ENCODE results near the gene SPSB3. TPM values are rescaled to one million over a fixed set of nuclear protein-coding genes. Genes with fewer than 3 reads are reported as not detected.

The SPSB3 gene
- polyA plus RNA-seq, 4 donors = 41.3 to 197 (median 97.4) TPM

- DNase-seq (peak in 1 of 2 donors; percentile 48), FAIRE-seq (no peak)
- Histone ChIP-seq H3K9me3 (ENCODE audit: control insufficient read depth in 2 of 2, insufficient read depth in 1 of 2, low read depth in 1 of 2, low read length in 1 of 2) (peaks cover 0 to 15% of the 10 kb centered on the region in 2 donors), H3K27ac (ENCODE audit: low read depth in 1 of 3, low read length in 2 of 3) (peak within 1 kb of the TSS in 1 of 3 donors; percentile 33), H3K27me3 (ENCODE audit: control insufficient read depth in 3 of 3, insufficient read depth in 3 of 3, low read length in 3 of 3) (no peaks in the 10 kb centered on the region), H3K4me1 (ENCODE audit: control insufficient read depth in 3 of 3, insufficient read depth in 2 of 3, low read depth in 1 of 3, low read length in 2 of 3) (peaks cover 0 to 22% (median 0%) of the 10 kb centered on the region in 3 donors), H3K4me3 (ENCODE audit: low read depth in 1 of 3, low read length in 3 of 3) (peak within 1 kb of the TSS in 1 of 3 donors; percentile 29), H3K36me3 (ENCODE audit: control insufficient read depth in 3 of 3, insufficient read depth in 2 of 3, low read depth in 1 of 3, low read length in 3 of 3) (peaks cover 0 to 38% (median 4%) of the 10 kb centered on the region in 3 donors)
- 23 to 55% (median 39%) methylated on average over 21 to 28 of the region's 28 CpGs for WGBS, 3 donors
Measured at GRCh38 chr16:1793578-1794220, 11.3 kb upstream of the SPSB3 start, which contains the start of gene IGFALS. TSS of gene IGFALS (minus strand) at chr16:1793705. CDS start at chr16:1793652, 53 bp downstream.

- peak overlapping the region in 1 of 3 donors; percentile 29 for H3K4me3 ChIP-seq (ENCODE audit: low read depth in 1 of 3, low read length in 3 of 3)
- WGBS, 3 donors = 81 to 88% (median 87%) methylated on average over 25 to 33 of the region's 33 CpGs
Measured at GRCh38 chr16:1792836-1793577, 10.6 kb upstream of the SPSB3 start.

DNA sequence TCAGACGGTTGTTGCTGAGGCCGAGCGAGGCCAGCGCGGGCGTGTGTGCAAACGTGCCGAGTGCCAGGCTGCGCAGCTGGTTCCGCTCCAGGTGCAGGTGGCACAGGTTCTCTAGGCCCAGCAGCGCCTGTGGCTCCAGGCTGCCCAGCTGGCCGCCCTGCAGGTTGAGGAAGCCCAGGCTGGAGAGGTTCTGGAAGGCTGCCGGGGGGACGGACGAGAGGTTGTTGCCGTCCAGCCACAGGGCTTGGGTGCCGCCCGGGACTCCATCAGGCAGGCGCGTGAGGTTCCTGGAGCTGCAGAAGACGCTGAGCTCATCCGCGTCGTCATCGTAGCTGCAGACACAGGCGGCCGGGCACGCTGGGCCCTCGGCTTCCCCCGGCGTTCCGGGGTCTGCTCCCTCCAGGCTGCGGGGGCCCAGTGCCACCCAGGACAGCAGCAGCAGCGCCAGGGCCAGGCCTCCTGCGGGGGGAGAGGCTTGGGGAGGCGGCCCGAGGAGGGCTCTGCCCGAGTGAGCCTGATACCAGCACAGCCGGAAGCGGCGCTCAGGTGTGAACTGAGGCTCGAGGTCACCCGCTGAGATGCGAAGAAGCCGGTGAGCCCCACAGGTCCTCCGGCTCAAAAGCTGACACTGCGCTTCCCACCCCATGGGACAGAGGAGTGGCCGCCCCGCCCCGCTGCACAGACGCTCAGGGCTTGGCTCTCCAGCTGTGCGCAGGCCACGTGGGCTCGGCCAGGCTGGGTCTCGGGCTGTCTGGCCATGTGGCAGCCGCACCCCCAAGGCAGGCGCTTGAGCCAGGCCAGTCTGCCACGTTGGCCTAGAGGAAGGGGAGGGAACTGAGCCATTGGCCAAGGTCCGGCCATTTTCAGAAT, 9.8 kb upstream of the SPSB3 start:
- 88 to 92% (median 91%) methylated on average over 57 to 59 of the region's 59 CpGs for WGBS, 3 donors
- peaks cover 0 to under 1% of the 10 kb centered on the region in 2 donors for H3K9me3 ChIP-seq (ENCODE audit: control insufficient read depth in 2 of 2, insufficient read depth in 1 of 2, low read depth in 1 of 2, low read length in 1 of 2)
- H3K4me3 ChIP-seq (ENCODE audit: low read depth in 1 of 3, low read length in 3 of 3) = no peak overlapping the region
- DNase-seq (no peak), FAIRE-seq (no peak)
- H3K36me3 ChIP-seq (ENCODE audit: control insufficient read depth in 3 of 3, insufficient read depth in 2 of 3, low read depth in 1 of 3, low read length in 3 of 3) = peaks cover 0 to 54% (median 4%) of the 10 kb centered on the region in 3 donors
- H3K4me1 ChIP-seq (ENCODE audit: control insufficient read depth in 3 of 3, insufficient read depth in 2 of 3, low read depth in 1 of 3, low read length in 2 of 3) = peaks cover 0 to 22% (median 0%) of the 10 kb centered on the region in 3 donors
- H3K27ac ChIP-seq (ENCODE audit: low read depth in 1 of 3, low read length in 2 of 3) = no peak overlapping the region
- no peaks in the 10 kb centered on the region for H3K27me3 ChIP-seq (ENCODE audit: control insufficient read depth in 3 of 3, insufficient read depth in 3 of 3, low read length in 3 of 3)

More at GRCh38 chr16:1792836-1793577, 10.6 kb upstream of the SPSB3 start:
- no peak for FAIRE-seq
- H3K4me1 ChIP-seq (ENCODE audit: control insufficient read depth in 3 of 3, insufficient read depth in 2 of 3, low read depth in 1 of 3, low read length in 2 of 3) = peaks cover 0 to 22% (median 0%) of the 10 kb centered on the region in 3 donors
- H3K9me3 ChIP-seq (ENCODE audit: control insufficient read depth in 2 of 2, insufficient read depth in 1 of 2, low read depth in 1 of 2, low read length in 1 of 2) = peaks cover 0 to 8% of the 10 kb centered on the region in 2 donors
- peaks cover 0 to 45% (median 4%) of the 10 kb centered on the region in 3 donors for H3K36me3 ChIP-seq (ENCODE audit: control insufficient read depth in 3 of 3, insufficient read depth in 2 of 3, low read depth in 1 of 3, low read length in 3 of 3)
- no peaks in the 10 kb centered on the region for H3K27me3 ChIP-seq (ENCODE audit: control insufficient read depth in 3 of 3, insufficient read depth in 3 of 3, low read length in 3 of 3)
- H3K27ac ChIP-seq (ENCODE audit: low read depth in 1 of 3, low read length in 2 of 3) = no peak overlapping the region
- DNase-seq = no peak

GRCh38 chr16:1791256-1791942, 9.0 kb upstream of the SPSB3 start:
- H3K27me3 ChIP-seq (ENCODE audit: control insufficient read depth in 3 of 3, insufficient read depth in 3 of 3, low read length in 3 of 3) = no peaks in the 10 kb centered on the region
- H3K4me3 ChIP-seq (ENCODE audit: low read depth in 1 of 3, low read length in 3 of 3) = no peak overlapping the region
- DNase-seq (no peak), FAIRE-seq (no peak)
- no peak overlapping the region for H3K27ac ChIP-seq (ENCODE audit: low read depth in 1 of 3, low read length in 2 of 3)
- no peaks in the 10 kb centered on the region for H3K9me3 ChIP-seq (ENCODE audit: control insufficient read depth in 2 of 2, insufficient read depth in 1 of 2, low read depth in 1 of 2, low read length in 1 of 2)
- H3K36me3 ChIP-seq (ENCODE audit: control insufficient read depth in 3 of 3, insufficient read depth in 2 of 3, low read depth in 1 of 3, low read length in 3 of 3) = peaks cover 0 to 61% (median 4%) of the 10 kb centered on the region in 3 donors
- peaks cover 0 to 22% (median 0%) of the 10 kb centered on the region in 3 donors for H3K4me1 ChIP-seq (ENCODE audit: control insufficient read depth in 3 of 3, insufficient read depth in 2 of 3, low read depth in 1 of 3, low read length in 2 of 3)
- WGBS, 3 donors = 94 to 96% (median 94%) methylated on average over 49 to 53 of the region's 53 CpGs

DNA sequence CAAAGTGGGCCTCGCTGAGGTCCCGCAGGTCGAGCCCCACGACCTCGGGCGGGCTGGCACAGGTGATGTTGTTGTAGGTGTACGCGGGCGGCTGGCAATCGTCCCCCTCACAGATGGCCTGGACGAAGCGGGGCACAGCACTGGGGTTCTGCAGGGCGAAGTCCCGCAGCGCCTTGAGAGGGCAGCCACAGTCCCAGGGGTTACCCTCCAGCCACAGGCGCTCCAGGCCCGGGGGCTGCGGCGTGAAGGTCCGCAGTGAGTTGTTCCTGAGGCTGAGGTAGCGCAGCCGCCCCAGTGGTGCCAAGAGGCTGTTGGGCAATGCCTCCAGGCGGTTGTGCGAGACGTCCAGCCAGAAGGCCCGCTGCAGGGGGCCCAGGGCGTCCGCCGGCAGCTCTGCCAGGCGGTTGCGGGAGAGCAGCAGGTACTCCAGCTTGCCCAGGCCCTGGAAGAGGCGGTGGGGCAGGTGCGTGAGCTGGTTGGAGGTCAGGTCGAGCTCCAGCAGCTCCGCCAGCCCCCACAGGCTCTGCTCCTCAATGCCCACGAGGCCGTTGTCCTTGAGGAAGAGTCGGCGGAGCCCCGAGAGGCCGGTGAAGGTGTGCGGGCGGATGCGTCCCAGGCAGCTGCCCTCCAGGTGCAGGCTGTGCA, 8.4 kb upstream of the SPSB3 start:
- DNase-seq (no peak), FAIRE-seq (no peak)
- H3K4me3 ChIP-seq (ENCODE audit: low read depth in 1 of 3, low read length in 3 of 3) = no peak overlapping the region
- no peaks in the 10 kb centered on the region for H3K27me3 ChIP-seq (ENCODE audit: control insufficient read depth in 3 of 3, insufficient read depth in 3 of 3, low read length in 3 of 3)
- WGBS, 3 donors = 92 to 94% (median 93%) methylated on average over 38 to 44 of the region's 44 CpGs
- no peaks in the 10 kb centered on the region for H3K9me3 ChIP-seq (ENCODE audit: control insufficient read depth in 2 of 2, insufficient read depth in 1 of 2, low read depth in 1 of 2, low read length in 1 of 2)
- H3K4me1 ChIP-seq (ENCODE audit: control insufficient read depth in 3 of 3, insufficient read depth in 2 of 3, low read depth in 1 of 3, low read length in 2 of 3) = peaks cover 0 to 22% (median 0%) of the 10 kb centered on the region in 3 donors
- H3K27ac ChIP-seq (ENCODE audit: low read depth in 1 of 3, low read length in 2 of 3) = no peak overlapping the region
- peaks cover 0 to 68% (median 4%) of the 10 kb centered on the region in 3 donors for H3K36me3 ChIP-seq (ENCODE audit: control insufficient read depth in 3 of 3, insufficient read depth in 2 of 3, low read depth in 1 of 3, low read length in 3 of 3)

- H3K27me3 ChIP-seq (ENCODE audit: control insufficient read depth in 3 of 3, insufficient read depth in 3 of 3, low read length in 3 of 3) = no peaks in the 10 kb centered on the region
- DNase-seq (no peak), FAIRE-seq (no peak)
- no peaks in the 10 kb centered on the region for H3K9me3 ChIP-seq (ENCODE audit: control insufficient read depth in 2 of 2, insufficient read depth in 1 of 2, low read depth in 1 of 2, low read length in 1 of 2)
- peaks cover 0 to 19% (median 0%) of the 10 kb centered on the region in 3 donors for H3K4me1 ChIP-seq (ENCODE audit: control insufficient read depth in 3 of 3, insufficient read depth in 2 of 3, low read depth in 1 of 3, low read length in 2 of 3)
- no peak overlapping the region for H3K27ac ChIP-seq (ENCODE audit: low read depth in 1 of 3, low read length in 2 of 3)
- H3K36me3 ChIP-seq (ENCODE audit: control insufficient read depth in 3 of 3, insufficient read depth in 2 of 3, low read depth in 1 of 3, low read length in 3 of 3) = peaks cover 0 to 73% (median 4%) of the 10 kb centered on the region in 3 donors
- H3K4me3 ChIP-seq (ENCODE audit: low read depth in 1 of 3, low read length in 3 of 3) = no peak overlapping the region
- 92 to 95% (median 93%) methylated on average over 13 to 15 of the region's 15 CpGs for WGBS, 3 donors
Measured at GRCh38 chr16:1790261-1790610, 7.9 kb upstream of the SPSB3 start.

GRCh38 chr16:1789643-1790045, 7.3 kb upstream of the SPSB3 start:
- H3K36me3 ChIP-seq (ENCODE audit: control insufficient read depth in 3 of 3, insufficient read depth in 2 of 3, low read depth in 1 of 3, low read length in 3 of 3) = peaks cover 0 to 78% (median 4%) of the 10 kb centered on the region in 3 donors
- WGBS, 3 donors = 77 to 86% (median 82%) methylated on average over 18 to 25 of the region's 25 CpGs
- no peaks in the 10 kb centered on the region for H3K27me3 ChIP-seq (ENCODE audit: control insufficient read depth in 3 of 3, insufficient read depth in 3 of 3, low read length in 3 of 3)
- H3K4me3 ChIP-seq (ENCODE audit: low read depth in 1 of 3, low read length in 3 of 3) = no peak overlapping the region
- peaks cover 0 to 13% (median 0%) of the 10 kb centered on the region in 3 donors for H3K4me1 ChIP-seq (ENCODE audit: control insufficient read depth in 3 of 3, insufficient read depth in 2 of 3, low read depth in 1 of 3, low read length in 2 of 3)
- DNase-seq (no peak), FAIRE-seq (no peak)
- no peaks in the 10 kb centered on the region for H3K9me3 ChIP-seq (ENCODE audit: control insufficient read depth in 2 of 2, insufficient read depth in 1 of 2, low read depth in 1 of 2, low read length in 1 of 2)
- no peak overlapping the region for H3K27ac ChIP-seq (ENCODE audit: low read depth in 1 of 3, low read length in 2 of 3)
